ENCODE results near the gene SLC35F6.
"Not testable (repeated sequence)": the region's sequence is repeated elsewhere in the genome, so short reads cannot be mapped to it uniquely, and the experiment has no call there.

SLC35F6 gene

DNA sequence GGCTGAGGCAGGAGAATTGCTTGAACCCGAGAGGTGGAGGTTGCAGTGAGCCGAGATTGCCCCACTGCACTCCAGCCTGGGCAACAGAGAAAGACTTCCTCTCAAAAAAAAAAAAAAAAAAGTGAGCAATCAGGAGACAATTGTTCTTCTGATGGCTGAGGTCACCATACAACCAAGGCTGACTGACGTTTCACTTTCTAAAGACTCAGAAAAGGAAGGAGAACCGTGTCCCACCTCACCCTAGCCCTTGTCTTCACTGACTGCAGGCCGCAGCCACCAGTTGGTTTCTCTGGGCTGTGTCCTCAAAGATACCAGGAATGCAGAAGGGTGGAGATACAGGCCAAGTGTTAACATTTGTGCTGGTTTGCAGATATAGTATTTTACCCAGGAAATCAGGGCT is 7.7 kb upstream of the SLC35F6 start:
- DNase-seq (ENCODE audit: low read depth), result no peak

- peak; percentile 100 for DNase-seq (ENCODE audit: low read depth)
Measured at GRCh38 chr2:26757873-26758789, 6.0 kb upstream of the SLC35F6 start.

DNA sequence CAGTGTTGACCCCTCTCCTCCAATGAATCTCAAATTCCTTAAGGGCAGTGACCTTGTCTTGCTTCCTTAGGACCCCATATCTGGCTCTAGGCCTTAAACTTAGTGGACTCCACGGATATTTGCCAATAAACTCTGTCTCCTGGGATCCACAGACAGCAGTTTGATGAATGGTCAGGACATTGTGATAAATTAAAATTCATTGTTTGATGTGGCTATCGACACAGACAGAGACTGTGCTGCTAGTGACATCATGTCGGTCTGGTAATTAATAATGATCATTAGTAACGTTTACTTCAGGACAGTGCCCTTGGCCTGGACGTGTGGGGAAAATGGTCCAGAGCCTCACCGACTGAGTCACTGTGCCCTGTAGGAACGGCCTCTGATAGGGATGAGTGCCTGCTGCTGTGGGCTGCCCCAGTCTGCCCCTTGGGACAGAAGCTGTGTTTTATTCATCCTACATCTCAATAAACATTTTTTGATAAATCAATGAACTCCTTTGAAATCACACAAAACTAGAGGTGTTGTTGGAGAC is 5.2 kb upstream of the SLC35F6 start:
- DNase-seq (ENCODE audit: low read depth), result no peak

DNA sequence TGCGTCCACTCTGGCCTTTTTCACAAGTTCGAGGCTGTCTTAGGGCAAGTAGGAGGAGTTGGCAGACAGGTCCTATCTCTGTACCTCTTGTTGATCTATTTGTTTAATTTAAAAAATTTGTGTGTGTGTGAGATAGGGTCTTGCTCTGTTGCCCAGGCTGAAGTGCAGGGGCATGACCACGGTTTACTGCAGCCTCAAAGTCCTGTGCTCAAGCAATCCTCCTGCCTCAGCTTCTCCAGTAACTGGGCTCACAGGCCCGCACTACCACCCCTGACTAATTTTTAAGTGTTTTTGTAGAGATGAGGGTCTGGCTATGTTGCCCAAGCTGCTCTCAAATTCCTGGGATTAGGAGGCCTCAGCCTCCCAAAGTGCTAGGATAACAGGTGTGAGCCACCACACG is 4.2 kb upstream of the SLC35F6 start:
- DNase-seq (ENCODE audit: low read depth), result no peak

GRCh38 chr2:26760991-26761390 is 3.1 kb upstream of the SLC35F6 start:
- not testable (repeated sequence) for DNase-seq (ENCODE audit: low read depth)

- no peak for DNase-seq (ENCODE audit: low read depth)
Measured at GRCh38 chr2:26763019-26763418, 1.1 kb upstream of the SLC35F6 start.

DNA sequence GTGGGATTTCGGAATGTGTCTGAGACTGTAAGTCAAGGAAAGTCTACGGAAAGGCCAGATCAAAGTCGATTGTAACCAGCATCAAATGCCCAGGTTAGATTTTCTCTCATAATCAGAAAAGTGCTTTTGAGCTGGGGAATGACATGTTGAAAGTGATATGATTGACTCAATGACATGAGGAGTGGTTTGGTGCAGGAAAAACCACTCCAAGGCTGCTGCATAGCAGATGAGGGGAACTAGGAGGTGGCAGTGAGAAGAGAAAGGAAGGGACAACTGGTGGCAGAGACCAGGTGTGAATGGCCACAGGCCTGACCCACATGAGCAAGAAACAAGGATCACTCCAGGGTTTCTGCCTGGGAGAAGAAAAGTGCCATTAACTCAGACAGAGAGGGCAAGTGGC is 822 bp downstream of the SLC35F6 start:
- DNase-seq (ENCODE audit: low read depth), result no peak

DNA sequence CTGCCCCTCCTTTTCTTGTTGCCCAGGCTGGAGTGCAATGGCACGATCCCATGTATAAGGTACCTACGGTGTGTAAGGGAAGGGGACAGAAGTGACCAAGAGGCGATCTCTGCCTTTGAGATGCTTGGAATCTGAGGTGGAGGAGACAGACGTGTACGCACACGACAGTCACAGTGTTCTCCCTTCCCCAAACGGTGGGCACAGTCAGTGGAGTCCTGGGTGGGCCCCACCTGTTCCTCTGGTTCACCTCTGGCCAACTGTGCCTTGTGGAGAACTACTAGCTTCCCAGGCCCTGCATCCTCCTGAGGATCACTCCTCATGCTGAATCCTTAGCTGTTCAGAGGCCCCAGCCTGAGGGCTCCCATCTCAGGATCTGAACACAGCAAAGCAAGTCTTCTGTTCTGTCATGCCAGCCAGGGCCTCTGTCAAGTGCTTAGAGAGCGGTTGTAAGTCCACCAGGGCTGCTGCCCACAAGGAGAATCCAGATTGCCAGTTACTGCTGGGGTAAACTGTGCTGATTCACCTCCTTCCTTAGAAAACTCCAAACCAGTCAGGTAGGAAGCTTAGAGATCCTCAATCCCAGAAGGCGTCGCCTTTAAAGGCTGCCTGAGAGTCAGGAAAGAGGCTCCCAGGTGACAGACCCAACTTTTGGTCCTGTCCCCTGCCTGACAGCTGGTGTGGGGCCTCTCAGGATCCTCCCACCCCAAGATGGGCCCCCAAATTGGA is 1.6 kb downstream of the SLC35F6 start:
- DNase-seq (ENCODE audit: low read depth), result no peak

- DNase-seq (ENCODE audit: low read depth), result no peak
Measured at GRCh38 chr2:26767129-26767528, 3.0 kb downstream of the SLC35F6 start.

- no peak for DNase-seq (ENCODE audit: low read depth)
Measured at GRCh38 chr2:26767894-26768487, 3.9 kb downstream of the SLC35F6 start.

GRCh38 chr2:26768759-26769088 is 4.6 kb downstream of the SLC35F6 start:
- DNase-seq (ENCODE audit: low read depth), result no peak

DNA sequence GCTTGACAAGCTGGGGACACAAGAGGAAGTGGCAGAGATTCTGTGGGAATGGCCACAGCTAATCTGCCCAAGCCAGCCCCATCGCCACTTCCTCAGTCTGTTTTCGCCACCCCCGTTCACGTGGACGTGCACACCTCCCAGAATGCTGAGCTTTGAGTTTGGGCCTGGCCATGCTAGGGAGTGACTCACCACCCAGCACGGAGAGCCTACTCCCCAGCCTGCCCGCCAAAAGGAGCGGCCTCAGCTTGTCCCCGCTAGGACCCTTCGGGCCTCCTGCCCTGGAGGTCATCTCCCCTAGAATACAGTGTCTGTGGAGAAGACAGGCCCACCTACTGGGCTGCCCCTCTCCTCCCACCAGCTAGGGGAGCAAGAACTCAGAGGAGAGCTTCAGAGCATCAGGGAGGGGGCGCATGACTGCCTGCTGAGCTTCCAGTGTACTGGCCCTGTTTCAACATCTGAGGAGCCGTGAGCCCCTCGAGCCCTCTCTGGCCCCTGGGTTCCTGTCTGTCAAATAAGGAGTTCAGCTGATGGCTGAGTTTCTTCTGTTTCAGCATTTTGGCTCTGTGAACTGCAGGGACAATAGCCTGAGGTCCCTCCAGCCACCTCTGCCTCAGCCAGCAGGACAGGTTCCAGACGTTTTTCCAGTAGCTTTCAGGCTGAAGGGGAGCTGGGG is 5.1 kb downstream of the SLC35F6 start:
- DNase-seq (ENCODE audit: low read depth), result peak; percentile 73

GRCh38 chr2:26770986-26771586 is 7.0 kb downstream of the SLC35F6 start:
- peak; percentile 94 for DNase-seq (ENCODE audit: low read depth)

DNA sequence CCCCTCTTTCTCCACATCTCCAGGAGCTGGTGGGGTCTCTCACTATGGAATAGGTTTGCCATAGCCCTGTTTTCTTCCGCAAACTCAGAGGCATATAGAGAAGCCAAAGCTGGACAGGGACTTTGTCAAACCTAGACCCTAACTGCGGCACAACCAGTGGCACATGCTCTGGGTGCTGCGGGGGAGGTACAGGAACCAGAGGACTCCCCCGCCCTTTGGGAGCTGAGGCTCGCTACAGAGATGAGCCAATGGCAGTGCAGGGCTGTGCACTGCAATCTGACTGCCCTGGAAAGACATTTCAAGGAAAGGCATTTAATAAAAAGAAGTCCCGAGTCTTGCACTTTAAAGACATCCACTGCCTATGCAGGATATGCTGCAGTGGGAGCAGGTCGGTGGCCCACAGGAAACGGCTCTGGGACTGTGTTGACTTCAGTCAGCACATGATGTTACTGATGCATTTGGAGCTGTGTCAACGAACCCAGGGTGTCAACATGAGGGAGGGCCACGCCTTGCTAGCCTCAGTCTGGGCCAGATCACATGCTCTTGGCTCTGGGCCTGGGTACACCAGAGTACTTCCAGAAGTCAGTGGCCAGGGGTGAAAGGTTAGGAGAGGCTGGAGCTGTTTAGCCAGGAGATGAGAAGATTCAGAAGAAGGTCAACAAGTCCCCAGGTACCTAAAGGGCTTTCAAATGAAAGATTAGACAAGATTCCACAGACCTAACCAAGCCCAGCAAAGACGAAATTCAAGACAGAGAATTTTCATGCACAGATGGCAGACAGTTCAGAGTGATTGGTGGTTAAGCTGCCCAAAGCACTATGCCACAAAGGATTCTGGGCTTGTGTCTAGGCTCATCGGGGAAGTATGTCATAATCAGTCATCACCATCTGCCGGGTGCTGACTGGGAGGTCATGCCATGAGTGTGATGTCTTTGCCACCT is 8.2 kb downstream of the SLC35F6 start:
- DNase-seq (ENCODE audit: low read depth), result peak; percentile 63

- no peak for DNase-seq (ENCODE audit: low read depth)
Measured at GRCh38 chr2:26776195-26776800, 12.2 kb downstream of the SLC35F6 start.

DNA sequence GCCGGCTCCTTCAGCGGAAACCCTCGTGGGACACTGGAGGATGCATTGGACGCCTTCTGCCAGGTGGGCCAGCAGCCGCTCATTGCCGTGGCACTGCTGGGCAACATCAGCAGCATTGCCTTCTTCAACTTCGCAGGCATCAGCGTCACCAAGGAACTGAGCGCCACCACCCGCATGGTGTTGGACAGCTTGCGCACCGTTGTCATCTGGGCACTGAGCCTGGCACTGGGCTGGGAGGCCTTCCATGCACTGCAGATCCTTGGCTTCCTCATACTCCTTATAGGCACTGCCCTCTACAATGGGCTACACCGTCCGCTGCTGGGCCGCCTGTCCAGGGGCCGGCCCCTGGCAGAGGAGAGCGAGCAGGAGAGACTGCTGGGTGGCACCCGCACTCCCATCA is 14.0 kb downstream of the SLC35F6 start:
- no peak for DNase-seq (ENCODE audit: low read depth)

DNA sequence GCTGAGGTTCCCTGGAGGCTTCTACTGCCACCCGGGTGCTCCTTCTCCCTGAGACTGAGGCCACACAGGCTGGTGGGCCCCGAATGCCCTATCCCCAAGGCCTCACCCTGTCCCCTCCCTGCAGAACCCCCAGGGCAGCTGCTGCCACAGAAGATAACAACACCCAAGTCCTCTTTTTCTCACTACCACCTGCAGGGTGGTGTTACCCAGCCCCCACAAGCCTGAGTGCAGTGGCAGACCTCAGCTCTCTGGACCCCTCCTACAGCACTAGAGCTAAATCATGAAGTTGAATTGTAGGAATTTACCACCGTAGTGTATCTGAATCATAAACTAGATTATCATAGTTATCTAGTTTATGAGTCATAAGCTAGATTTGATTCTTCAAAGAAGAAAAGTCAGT is 14.4 kb downstream of the SLC35F6 start:
- no peak for DNase-seq (ENCODE audit: low read depth)

DNA sequence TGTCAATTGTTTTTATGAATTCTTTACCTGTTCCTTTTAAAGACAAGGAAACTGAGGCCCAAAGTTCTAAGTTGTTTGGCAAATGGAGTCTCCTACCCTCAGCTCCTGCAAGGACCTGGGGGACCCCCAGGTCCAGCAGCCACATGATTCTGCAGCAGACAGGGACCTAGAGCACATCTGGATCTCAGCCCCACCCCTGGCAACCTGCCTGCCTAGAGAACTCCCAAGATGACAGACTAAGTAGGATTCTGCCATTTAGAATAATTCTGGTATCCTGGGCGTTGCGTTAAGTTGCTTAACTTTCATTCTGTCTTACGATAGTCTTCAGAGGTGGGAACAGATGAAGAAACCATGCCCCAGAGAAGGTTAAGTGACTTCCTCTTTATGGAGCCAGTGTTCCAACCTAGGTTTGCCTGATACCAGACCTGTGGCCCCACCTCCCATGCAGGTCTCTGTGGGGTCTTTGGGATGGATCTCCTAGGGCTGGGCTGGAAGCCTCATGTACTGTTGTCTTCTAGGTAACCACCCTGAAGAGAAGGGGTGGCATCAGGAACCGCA is 16.2 kb downstream of the SLC35F6 start:
- no peak for DNase-seq (ENCODE audit: low read depth)

DNA sequence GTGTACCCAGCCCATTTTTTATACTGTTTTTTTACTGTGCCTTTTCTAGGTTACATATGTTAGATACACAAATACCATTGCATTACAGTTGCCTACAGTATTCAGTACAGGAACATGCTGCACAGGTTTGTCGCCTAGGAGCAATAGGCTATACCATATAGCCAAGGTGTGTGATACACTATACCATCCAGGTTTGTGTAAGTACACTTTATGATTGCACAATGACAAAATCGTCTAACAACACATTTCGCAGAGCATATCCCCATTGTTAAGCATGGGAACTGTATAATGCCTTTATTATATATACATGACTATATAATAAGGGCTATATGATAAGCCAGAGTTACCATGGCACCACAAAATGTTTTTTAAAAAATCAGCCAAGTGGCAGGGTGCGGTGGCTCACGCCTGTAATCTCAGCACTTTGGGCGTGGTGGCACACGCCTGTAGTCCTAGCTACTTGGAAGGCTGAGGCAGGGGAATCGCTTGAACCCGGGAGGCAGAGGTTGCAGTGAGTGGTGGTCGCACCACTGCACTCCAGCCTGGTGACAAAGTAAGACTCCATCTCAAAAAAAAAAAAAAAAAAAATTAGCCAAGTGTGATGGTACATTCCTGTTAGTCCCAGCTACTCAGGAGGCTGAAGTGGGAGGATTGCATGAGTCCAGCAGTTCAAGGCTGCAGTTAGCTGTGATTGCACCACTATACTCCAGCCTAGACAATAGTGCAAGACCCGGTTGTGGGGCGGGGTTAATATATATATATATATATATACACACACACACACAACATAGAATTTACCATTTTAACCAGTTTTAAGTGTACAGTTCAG is 19.0 kb downstream of the SLC35F6 start:
- no peak for DNase-seq (ENCODE audit: low read depth)
